Measurements from ENCODE around the gene DTX1.

The DTX1 gene

DNA sequence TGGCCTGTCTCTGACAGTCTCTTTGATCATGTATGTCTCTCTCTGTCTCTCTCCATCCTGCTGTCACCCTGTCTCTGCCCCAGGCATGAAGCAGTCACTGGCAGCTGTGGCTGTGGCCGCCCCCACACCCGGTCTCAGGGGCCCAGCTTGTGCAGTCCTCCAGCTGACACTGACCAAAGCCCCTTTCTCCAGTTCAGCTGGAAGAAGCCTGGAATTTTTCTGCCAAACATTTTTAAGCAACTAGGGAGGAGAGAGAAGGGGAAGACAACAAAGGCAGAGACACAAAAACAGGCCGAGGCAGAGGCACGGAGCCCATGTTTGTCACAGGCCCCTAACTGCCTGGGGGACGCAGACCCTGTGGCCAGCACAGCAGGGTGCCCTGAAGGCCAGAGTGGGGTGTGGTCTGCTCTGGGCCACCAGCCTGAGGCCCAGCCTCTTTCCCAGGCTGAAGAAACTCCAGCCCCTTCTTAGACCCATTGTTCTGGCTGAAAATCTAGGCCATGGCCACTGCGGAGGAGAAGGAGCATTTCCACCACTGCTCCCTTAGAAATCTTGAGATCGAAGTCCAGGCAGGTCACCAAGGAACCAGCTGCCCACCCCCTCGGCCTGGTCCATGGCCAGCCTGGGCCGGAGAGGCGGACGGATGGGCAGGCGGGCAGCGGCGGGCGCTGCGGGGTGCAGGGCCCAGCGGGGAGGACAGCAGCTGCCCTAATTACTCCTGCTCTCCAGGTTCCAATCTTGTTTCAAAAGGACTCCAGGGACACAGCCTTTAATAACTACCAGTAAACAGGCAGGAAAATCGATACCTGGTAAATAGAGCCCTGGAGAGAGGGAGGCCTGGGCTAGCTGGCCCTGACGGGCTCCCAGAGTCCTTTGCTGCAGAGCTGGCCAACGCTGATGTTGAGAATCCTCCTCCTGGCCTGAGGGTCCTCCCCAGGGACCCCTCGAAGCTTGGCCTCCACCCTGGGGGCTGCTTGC lies 14.9 kb downstream of the DTX1 start:
- DNase-seq: no peak

- no peak for DNase-seq
Observed at GRCh38 chr12:113072136-113072535, 15.6 kb downstream of the DTX1 start.

DNA sequence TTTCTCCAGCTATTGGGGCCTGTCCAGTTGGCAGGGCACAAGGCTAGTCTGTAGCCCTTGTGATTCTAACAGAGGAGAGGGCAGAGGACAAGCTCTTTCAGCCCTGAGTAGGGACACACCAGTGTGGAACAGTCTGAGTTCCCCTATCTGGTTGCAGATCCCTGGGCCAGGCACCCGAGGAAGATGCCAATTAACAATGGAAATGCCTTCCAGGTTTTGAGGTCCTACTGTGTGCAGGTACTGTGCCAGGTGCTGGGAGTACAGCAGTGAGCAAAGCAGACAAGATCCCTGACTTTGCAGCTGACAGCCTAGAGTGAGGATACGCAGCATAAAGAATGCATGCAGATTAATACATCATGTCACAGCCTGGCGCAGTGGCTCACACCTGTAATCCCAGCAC lies 17.1 kb downstream of the DTX1 start:
- DNase-seq: no peak

DNA sequence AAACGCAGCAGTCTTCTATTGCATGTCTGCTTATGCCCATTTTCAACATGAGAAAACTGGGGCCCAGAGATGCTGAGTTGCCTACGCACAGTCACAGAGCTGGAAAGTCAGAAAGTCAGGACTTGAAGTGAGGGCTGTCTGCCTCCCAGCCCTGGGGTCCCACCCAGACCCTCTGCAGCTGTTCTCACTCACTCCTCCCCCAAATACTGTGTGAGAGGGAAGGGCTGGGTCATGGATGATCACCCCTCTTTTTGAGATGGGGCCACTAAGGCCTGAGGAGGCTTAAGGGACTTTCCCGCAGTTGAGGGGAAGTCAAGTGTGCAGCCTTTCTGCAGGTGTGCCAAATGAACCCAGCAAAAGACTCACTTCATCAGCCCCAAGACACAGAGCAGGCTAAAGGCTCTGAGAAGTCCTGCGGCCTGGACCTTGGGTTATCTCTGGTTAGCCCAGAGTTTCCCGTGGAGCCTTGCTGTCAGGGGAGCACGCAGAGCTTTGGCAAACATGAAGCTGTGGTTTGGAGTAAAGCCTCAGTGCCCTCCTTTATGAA lies 18.7 kb downstream of the DTX1 start:
- DNase-seq: no peak

DNA sequence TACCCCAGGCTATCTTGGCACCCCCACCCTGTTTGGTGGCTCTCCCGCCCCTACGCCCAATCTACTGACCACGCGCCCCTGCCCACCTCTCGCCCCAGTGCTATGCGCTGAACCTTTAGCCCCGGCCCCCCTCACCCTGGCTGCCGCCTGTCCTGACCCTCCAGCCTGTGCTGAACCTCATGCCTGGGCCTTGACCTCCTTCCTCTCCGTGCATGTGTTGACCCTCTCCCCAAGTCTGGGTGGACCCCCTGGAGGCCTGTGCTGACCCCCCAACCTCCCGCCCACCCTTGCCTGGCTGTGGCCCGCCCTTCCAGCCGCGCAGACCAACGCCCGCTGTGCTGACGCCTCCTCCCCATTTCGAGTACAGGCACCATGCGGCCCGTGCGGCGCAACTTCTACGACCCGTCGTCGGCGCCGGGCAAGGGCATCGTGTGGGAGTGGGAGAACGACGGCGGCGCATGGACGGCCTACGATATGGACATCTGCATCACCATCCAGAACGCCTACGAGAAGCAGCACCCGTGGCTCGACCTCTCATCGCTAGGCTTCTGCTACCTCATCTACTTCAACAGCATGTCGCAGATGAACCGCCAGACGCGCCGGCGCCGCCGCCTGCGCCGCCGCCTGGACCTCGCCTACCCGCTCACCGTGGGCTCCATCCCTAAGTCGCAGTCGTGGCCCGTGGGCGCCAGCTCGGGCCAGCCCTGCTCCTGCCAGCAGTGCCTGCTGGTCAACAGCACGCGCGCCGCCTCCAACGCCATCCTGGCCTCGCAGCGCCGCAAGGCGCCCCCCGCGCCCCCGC lies 20.7 kb downstream of the DTX1 start:
- DNase-seq: no peak

GRCh38 chr12:113077859-113078255 lies 21.3 kb downstream of the DTX1 start:
- no peak for DNase-seq

DNA sequence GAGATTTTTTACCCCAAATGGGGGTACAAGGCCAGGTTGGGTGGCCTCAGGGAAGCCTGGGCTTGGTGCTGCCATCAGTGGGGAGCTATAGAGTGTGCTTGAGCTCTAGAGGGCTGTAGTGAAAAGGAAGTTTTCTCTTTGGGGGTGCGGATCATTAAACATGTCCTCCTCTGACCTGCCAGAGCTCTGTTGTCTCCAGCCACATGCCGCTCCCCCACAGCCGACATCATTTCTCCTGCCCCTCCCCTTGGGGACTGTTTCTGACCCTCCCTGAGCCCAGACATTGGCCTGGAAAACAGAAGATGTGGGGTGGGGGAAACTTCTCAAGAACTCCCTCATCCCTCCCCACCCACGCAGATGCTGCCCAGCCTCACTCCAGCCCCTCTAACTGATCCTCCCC lies 25.3 kb downstream of the DTX1 start:
- DNase-seq: no peak

- no peak for DNase-seq
Observed at GRCh38 chr12:113082486-113083148, 26.1 kb downstream of the DTX1 start.

DNA sequence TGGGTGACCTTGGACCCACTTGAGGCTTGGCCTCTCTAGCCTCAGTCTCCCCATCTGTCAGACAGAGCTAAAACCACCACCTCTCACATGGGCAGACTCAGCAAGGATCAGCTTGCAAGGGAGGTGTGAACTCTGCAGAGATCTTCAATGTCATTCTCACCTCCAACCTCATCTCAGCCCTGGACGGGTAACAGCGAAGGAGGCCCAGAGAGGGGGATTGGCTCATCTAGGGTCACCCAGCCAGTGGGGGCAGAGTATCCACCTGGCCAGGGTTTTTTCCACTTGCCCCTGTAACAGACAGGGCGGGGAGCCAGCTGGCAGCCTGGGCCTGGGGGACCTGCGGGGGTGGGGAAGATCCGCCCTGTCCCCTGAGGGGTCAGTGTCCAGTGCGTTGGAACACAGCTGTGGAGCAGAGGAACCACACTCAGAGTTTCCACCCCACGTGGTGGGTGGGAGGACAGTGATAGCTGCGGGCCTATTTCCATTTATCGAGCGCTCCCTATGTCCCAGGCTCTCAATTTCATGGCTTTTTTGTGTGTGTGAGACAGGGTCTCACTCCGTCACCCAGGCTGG lies 27.4 kb downstream of the DTX1 start:
- no peak for DNase-seq

DNA sequence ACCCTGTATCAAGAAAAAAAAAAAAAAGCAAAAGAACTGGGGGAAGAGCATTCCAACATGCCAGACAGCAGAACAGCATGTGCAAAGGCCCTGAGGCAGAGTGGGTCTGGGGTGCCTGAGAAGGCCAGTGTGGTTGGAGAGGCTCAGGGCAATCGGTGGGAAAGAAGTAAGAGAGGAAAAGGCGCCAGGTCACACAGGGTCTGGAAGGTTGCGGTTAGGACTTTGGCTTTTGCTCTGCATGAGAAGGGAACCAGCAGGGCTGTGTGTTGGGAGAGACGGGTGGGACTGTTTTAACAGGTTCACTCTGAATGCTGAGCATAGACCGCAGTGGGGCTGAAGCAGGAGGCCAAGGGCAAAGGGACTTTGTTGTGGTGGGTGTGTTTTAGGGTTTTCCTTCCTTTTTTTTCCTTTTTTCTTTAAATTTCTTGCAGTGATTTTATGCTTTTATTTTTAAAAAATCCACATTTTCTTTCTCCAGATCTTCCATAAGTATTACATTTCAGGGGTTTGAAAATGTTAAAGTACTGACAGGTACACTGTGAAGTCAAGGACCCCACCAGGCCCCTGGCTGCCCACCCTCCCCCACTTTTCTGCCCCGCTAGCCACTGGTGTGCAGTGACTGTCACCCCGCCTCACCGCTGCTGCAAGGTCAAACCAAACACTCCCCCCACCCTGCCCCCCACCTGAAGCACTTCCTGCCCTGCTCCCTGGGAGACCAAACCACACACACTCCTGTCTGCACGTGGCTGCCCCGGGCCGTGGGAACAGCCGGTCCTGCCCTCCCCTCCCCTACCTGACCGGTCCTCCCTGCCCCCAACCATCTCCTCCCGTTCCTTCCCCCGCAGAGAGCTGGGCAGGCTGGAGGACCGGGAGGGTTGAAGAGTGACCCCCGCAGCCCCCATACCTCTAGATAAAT lies 30.0 kb downstream of the DTX1 start:
- DNase-seq: no peak

DNA sequence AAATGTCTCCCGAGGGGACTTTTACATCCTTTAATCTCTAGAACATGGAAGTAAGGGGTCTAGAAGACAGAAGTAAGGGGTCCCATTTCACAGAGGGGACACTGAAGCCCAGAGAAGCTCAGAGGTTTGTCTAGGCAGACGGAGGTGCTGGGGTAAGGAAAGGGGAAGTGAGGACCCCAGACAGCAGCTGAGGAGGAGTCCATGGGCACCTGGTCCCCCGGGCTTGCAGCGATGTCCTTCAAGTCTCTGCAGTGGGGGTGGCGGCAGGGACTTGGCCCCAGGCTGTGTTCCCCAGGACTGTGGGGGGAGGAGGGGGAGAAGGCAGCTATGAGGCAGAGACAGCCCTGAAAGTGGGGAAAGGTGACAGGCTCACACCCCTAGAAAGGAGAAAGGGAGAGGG lies 30.7 kb downstream of the DTX1 start:
- no peak for DNase-seq

DNA sequence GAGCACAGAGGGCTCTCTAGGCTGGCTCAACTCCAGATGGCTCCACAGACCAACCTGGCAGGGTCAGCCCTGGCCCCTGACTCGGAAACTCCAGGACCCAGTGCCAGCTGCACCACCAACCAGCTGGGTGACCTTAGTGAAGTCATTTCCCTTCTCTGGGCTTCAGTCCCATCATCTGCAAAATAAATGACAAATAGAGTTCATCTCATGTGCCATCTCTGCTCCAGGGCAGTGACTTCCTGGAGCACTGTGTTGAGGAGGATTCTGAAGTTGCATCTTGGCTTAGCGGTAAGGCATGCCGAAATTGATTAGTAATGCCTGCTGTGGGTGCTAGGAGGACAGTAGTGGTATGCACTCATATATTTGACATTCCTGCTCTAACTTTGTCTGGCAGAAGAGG lies 31.5 kb downstream of the DTX1 start:
- DNase-seq: no peak

GRCh38 chr12:113088971-113089756 lies 32.6 kb downstream of the DTX1 start:
- DNase-seq: no peak

GRCh38 chr12:113089839-113090238 lies 33.3 kb downstream of the DTX1 start:
- no peak for DNase-seq

DNA sequence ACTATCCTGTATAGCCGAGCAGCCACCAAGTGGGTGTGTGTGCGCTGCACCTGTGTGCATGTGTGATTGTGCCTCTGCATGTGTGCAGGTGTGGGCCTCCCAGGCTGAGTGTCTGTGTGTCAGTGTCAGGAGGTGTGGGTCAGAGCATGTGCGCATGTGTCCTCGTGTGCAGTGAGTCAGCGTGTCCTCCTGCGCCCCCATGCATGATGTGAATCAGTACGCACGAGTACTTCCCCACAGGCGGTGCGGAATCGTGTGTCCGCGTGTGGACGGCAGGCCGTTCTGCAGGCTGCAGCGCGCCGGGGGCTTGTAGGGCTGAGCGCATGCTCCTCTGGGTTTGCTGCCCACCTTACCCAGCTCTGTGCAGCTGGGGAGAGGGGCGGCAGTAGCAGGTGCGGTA lies 34.2 kb downstream of the DTX1 start:
- no peak for DNase-seq

DNA sequence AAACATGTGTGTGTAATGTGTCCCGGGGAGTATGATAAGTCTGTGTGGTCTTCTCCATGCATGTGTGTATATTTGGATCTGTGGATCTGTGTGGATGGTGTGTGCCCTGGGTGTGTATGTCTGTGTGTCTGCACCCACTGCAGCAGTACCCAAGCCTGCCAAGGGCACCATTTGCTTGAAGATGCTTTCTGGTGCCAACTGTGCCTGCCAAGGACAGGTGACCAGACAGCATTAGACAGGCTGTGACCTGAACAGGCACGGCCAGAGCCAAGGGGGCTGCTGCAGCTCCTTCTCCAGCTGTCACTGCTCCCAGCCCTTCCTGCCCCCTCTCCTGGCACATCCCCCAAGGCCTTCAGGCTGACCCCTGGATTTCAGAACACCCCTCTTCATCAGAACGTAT lies 35.0 kb downstream of the DTX1 start:
- DNase-seq: no peak

- no peak for DNase-seq
Observed at GRCh38 chr12:113092607-113093408, 36.3 kb downstream of the DTX1 start.

DNA sequence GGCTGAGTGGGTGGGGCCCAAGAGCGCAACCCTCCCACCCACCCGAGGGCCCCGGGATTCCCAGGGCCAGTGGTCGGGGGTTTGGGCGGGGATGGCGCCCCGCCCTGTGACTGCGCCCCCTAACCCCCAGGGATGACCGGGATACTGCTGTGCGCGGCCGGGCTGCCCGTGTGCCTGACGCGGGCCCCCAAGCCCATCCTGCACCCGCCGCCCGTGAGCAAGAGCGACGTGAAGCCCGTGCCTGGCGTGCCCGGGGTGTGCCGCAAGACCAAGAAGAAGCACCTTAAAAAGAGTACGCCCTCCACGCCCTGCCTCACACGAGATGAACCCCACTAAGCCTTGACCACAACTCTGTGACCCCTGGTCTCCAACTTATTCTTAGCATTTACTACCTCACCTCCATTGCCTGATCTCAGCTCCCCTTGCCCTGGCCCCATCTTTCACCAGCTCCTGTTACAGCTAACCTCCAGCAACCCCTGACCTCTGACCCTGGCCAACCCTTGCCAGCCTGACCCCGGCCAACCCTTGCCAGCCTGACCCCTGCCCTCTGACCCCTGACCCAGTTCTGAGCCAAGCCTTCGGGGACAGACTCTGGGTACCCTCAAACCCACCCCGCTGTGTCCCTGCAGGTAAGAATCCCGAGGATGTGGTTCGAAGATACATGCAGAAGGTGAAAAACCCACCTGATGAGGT lies 37.0 kb downstream of the DTX1 start:
- no peak for DNase-seq

GRCh38 chr12:113094738-113095137 lies 38.2 kb downstream of the DTX1 start:
- DNase-seq: no peak
